Measurements from ENCODE around the gene HHAT.

- no peak for TF ChIP-seq ZNF274 (IDR thresholded peaks at IDR 0.05; ENCODE audit: low read depth, low read length)
- TF ChIP-seq SUZ12 (IDR thresholded peaks at IDR 0.05; ENCODE audit: extremely low read depth, insufficient read depth, insufficient read length), result no peak
Observed at GRCh38 chr1:210647406-210648333, 319.0 kb downstream of the HHAT start.
